ENCODE results near the gene NPLOC4.

The NPLOC4 gene

DNA sequence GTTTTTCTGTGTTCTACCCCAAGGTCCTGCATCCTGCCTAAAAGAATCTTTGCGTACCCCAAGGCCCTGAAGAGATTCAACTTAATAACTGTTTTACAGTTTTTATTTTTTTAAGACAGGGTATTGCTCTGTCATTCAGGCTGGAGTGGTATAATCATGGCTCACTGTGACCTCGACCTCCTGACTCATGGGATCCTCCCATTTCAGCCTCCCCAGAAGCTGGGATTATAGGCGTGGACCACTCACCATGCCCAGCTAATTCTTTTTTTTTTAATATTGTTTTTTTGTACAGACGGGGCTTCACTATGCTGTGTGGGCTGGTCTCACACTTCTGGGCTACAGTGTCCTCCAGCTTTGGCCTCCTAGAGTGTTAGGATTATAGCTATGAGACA is 75.4 kb downstream of the NPLOC4 start:
- no peak for DNase-seq

DNA sequence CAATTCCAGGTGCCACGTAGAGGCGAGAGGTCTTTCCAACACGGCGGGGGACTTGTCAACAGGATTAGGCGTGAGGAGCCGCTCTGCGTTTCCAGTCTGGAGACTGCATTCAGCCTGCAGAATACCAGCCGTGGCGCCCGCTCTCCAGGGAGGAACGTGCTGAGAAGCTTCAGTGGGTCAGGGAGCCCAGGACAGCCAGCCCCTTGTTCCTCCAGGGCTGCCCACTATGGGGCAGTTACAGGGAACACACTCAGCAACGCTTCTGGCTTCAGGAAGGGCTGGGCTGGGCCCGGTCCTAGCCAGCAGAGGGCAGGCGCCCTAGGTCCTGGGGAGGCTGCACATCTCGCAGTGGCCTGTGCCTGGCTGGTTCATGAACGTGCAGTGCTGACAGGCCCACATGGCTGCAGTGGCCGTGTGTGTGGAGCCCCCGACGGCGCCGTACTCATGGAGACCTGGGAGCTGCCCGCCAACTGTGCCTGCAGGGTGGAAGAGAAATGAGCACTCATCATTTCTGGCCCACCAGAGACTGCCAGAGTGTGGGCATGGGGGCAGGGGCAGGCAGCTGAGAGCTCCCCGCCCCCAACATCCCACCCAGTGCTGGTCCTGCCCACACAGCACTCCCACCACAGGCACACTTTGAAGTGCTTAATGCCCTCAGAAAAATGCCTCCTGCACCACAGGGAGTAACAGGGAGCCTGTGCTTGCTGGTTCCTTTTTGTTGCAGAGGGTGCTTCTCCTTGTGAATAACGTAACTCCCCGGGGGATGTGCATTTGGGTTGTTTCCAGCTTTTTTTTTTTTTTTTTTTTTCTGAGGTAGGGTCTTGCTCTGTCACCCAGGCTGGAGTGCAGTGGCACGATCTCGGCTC is 77.7 kb downstream of the NPLOC4 start:
- DNase-seq: no peak

DNA sequence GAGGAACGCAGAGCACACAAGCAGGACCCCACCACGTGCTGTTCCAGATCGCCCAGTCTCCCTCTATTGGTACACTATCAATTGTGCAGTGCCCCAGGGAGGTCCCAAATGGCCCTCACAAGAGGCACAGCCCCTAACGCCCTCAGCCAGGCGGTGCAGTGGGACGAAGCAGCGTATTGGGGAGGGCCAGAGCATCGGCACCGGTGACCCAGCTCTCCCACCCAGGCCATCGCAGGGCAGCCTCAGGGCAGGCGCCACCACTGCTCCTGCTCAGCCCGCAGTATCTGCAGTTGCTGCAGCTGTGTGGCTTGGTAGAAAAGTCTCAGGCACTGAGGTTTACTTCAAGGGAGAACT is 78.8 kb downstream of the NPLOC4 start:
- no peak for DNase-seq

DNA sequence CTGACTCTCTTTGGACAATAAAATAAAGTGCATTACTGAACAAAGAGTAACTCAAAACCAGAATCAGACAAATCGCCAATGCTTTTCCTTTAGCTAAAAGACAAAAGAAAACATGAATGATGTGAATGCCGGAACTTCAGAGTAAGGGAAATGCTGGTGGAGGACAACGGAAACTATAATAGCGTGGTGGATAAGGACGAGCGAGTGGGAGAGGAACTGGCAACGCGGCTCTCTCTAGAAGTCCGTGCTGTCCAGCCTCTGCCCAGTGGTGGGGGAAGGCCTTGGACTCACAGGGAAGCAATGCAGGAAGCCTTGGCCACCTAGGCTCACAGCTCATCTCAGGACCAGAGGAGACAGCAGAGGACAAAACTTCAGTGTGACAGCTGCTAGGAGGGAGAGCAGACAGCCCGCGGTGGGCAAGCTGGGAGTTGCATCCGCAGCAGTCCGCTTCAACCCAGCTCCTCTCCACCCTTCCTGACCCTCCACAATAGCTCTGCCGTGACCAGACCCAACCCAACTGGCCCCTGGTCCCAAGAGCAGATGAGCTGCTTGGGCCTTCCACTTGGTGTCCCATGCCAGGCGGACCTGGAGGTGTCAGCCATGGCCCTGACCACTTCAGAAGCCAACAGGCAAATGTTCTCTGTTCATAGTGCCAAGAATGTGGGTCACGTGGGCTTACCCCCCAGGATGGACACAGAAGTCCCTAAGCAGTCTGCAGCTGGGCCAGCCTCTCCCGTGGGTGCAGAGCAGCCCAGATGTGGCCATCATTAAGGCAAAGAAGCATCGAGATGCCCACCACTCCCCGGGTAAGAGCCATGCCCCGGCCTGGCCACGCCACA is 79.4 kb downstream of the NPLOC4 start:
- no peak for DNase-seq

DNA sequence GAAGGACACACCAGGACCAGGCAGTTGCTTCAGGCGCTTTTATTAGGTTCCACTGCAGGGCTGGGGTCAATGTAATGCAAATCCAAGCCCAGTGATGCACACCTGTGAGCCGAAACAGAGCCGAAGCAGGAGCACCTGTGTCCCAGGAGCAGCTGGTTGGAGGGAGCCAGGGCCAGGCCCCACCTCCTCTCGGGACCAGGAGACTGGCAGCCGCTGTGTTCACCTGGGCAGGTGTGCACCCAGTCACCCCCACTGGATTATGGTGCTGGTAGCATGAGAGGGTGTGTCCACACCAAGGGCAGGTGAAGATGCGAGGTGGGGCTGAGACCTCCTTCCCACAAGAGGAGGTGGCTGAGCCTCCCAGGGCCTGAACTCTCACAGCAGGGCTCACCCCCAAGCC is 80.0 kb downstream of the NPLOC4 start:
- DNase-seq: no peak

DNA sequence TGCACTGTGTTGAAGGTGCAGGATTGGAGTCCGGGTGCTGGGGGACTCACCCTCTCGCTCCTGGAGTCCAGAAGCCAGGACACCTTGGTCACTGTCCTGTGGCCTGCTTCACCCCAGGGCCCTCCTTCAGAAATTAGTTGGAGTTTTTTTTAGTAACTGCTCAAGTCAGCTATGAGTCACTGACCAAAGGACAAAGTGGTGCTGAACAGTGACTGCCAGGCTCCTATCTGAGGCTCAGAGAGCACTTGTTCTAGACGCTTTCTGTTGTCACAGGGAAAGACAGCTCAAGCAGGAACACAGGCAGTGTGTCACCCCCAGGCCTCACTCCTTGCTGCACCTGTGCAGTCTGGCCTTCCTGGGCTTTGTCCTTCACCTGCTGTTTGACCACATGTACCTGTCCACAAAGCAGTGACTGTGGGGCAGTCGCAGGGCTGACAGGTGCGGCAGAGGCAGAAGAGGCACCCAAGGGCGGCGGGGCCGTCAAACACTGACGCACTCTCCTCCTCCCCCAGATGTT is 80.7 kb downstream of the NPLOC4 start:
- peak; percentile 6 for DNase-seq

DNA sequence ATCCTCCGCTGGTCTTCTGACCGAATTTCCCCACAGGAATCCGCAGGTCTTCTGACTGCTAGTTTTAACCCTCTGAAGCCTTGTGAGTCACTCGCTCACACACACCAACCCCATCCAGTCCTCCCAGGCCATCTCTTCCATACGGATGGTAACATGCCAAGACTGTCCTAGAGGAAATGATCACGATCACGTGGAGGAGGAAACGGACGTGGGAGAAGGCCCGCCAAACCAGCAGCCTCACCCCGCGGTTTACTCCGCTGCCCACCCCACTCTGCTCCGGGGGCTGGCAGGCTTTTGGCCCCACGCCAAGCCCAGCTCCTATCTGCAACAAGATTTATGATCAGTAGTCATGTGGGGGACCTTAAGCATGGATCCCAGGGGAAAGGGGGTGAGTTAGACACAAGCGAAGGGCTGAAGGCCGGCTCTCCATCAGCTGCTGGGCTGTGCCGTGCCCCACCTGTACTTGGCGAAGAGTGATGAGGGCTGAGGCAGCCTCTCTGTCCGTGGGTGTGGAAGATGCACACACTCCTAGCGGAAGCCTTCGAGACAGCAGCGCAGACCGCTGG is 83.2 kb downstream of the NPLOC4 start:
- peak; percentile 73 for DNase-seq

DNA sequence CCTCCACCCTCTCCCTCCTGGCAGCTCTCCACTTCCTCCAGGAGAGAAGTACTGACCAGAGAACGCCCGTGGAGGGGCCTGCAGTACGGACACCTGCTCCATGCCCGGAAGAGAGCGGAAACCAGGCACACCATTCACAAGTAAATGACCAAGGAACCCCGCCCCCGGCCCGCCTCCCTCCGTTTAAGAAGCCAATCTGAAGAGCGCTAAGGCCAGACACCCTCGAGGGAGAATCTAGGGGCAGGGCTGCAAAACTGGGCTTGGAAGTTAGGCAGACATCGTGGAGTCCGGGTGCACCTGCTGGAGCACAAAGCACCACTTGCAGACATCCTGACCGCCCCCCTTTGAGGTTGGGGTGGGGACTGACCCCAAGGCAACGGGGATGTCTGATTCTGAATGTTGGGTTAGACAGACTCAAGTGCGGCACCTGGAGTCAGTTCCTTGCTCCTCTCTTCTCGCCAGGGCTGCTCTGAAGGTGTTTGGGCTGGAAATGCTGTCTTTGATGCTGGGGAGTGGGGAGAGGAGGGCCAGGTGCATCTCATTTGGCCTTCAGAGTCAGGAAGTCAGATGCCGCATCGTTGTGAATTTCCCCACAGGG is 83.8 kb downstream of the NPLOC4 start:
- peak; percentile 85 for DNase-seq

DNA sequence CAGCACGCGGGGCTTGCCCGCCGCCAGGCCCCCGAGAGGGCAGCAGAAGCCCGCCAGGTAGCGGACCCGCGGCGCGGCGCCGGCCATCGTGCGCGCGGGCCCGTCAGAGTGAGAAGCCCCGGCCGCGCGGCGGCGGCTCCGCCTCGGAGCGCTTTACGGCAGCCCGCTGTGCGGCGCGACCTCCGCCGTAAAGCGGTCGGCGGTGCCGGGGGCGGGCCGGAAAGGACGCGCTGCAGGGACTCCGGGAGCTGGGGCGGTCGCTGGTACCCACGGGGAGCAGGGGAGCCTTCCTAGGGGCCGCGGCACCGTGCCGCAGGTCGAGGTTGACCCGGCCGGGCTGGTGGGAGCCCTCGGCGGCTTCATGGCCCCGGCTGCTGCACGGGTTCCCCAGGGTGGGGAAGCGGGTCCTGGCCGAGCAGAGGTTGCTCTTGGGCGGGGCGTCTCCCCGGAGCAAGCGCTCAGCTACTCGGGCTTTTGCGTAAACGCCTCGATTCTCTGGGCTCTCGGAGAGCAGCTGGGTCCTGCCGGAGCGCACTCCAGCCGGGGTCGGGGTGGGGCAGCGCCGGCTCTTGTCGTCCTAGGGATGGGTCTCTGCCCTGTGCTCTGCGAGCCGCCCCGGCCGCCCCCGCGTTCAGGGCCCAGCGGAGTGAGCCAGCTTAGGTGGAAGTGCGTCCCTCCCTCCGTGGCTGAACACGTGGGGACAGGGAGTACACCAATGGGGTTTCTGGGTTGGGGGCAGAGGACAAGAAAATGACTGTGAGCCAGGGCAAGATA is 84.5 kb downstream of the NPLOC4 start, which contains the start of gene FAAP100:
TSS of gene FAAP100 (minus strand) at position 110 of the 774 bp plus-strand sequence. CDS start at position 87, 23 bp downstream.
- DNase-seq: peak; percentile 88

DNA sequence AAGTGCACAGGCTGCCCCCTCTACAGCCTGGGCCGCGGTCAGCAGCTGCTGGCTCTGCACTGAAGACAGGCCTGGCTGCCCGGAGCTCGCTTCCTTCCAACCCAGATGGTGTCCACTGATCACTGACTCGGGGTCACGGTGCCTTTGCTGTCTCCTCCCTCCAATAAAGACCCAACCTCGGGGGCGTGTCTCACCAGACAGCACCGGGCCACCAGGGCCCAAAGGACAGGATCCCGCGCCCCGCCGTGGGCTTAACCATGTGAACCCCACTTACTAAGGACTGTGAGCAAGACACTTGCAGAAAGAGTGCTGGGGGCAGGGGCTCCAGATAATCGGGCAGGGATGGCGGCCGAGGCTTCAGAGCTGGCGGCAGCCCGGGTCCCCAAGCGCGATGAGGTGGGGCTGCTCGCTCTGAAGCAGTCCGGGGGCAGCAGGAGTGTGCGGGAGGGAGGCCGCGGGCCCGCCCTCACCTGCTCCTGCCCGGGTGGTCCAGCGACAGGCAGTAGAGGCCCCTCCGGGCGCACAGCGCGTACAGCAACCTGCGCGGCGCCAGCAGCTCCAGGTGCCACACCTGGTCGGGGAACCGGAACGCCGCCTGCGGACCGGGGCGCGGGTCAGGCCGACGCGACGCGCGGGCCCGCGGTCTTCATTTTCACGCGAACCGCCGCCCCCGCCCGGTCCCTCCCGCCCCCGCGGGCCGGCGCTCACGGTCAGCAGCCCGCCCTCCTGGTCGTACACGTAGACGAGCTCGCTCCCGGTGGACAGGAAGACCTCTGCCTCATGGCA is 85.3 kb downstream of the NPLOC4 start:
- peak; percentile 48 for DNase-seq

DNA sequence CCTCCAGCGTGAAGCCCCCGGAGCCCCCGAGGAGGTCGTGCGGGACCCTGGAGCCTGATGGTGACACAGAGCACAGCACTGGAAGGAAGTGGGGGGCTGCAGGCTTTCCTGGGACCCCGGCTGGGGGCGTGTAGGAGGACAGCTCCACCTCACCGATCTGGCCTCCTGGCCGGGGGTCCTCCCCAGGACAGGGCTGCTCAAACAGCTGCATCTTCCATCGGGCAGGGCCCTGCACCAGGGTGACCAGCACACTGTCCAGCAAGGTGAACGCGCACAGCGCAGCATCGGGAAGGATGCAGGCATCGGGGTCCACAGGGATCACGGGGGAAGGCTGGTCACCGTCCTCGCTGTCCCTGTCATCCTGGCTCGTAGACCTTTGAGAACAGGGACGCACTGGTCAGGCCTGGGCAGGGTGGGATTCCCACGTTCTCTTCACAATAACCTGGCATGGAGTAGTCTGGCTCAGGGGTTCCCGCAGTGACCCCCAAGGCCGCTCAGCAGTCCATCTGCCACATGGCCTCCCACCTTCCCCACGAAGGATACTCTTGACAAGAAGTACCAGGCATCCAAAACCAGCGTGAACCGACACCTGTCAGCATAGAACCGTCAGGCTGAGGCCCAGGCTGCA is 86.0 kb downstream of the NPLOC4 start:
- DNase-seq: no peak

DNA sequence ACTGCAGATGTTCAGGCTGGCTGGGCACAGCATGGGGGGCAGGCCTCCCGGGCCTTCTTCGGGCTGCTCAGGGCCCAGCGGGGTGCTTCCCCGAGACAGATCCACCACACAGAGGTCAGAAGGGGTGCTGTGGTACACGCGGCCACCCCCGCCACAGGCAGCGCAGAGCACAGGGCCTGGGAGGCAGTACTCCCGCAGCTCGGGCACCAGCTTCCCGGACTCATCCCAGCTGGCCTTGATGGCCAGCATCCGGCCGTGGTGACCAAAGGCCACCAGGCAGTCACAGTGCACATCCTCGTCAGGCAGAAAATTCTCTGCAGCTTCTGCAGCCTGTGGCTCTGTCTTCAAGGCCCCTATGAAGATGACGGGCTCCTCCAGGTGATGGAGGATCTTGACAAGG is 86.6 kb downstream of the NPLOC4 start:
- DNase-seq: no peak

DNA sequence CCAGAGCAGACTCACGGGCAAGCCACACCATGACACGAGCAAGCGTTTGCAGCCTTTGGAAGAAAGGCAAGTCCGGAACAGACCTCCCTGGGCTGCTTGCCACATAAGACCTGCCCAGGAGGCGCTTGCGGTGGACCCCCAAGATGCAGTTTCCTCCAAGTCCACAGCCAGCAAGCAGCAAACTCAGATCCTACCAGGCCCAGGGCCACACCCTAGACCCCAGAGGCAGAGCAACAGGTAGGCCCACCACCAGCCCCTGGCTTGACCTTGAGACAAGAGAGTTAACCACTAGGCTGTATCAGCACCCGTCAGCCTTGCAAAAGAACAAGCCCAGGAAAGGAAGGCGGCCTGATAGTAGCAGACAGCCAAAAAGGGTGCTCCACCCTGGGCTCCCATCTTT is 87.1 kb downstream of the NPLOC4 start:
- DNase-seq: no peak

DNA sequence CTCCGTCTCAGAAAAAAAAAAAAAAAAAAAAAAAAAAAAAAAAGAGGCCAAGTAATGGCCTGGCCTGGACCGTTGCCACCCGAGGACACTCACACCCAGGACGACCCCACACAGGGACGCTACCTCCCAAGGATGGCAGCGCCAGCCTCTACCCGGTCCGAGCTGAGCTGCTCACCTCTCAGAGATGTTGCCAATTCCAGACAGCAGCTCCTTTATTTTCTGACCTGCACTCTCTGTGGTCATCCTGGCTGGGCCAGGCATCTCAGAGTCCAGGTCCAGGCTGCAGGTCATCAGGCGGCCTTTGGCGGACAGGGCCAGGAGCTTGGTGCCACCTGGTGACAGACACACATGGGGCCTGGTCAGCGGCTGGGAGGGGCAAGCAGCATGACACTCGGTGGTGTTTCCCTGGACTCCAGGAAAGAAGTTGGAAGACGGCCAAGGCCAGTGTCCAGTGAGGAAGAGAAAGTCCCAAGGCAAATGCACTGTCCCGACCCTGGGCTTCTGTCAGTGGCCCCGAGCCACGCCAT is 87.8 kb downstream of the NPLOC4 start:
- DNase-seq: no peak

DNA sequence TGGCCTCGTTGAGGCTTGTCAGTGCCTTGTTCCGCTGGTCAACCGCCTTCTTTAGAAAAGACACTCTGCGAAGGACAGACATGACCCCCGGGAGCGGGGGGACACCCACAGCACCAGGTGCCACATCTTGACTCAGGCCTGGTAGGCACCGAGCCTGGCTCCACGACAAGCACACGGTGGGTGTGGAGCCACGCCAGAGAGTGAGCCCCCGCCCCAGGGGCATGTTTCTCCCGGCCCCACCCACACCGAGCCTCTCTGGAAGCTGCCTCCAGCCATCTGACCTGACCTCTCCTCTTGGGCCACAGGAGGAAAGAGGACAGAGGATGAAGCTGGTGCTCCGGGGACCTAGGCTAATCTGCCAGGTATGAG is 89.3 kb downstream of the NPLOC4 start:
- no peak for DNase-seq

DNA sequence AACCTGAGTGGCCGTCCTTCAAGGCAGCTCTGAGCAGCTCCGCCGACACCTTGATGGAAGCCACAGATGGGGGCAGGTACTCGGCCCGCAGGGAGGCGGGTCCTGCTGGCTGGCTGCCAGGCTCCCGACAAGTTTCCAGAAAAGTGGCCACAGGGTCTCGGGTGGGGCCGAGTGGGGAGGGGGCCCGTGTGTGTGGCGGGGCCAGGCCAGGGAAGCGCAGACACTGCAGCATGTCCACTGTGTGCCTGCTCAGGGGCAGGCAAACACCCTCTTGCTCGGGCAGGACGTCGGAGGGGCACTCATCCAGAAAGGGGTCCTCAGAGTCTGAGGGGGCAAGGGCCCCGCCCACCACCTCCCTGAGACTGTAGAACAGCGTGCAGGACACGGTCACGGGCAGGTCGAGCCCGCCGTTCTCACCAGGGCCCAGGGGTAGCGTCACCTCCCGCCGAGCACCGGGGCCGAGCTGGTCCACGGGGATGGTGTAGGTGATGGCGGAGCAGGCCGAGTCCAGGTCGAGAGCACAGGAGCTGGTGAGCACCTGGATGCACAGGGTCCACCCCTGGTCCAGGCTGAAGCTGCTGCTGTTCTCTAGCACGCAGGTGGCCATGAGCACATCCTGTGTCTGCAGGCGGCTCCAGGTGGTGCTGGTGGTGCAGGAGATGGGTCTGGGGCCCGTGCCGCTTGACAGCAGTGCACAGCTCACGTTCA is 89.9 kb downstream of the NPLOC4 start:
- no peak for DNase-seq

DNA sequence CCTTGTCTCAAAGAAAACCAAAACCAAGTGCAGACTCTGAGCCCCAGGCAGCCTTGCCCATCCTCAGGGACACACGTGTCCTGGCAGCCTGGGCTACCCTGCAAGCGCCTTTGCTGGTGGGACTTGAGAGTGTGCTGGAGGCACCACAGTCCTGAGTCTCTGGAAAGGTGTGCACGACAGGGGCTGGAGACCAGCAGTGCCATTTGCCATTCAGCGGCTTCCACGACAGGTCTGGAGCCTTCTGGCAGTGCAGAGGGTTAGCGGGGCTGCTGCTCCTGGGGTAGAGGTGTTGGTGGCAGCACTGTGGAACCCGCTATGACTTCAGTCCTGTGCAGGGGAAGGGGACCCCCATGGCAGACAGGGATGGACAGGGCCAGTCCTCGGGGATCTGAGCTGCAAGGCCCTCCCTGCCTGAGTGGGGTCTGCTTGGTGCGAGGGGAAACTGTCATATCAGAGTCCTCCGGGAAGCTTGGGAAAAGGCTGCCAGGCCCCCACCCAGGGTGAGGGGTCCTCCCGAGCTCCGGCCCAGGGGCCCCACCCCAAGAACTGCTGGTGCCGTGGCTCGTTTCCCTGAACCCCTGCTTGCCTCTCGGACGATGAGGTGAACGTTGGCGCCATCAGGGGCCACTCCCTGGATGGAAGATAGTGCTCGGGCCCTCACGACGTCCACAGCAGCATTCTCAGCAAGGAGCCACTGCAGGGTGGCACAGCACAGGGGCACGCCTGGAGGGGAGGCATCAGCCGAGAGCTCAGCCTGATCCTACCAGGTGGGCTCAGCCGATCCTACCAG is 91.6 kb downstream of the NPLOC4 start:
- no peak for DNase-seq

DNA sequence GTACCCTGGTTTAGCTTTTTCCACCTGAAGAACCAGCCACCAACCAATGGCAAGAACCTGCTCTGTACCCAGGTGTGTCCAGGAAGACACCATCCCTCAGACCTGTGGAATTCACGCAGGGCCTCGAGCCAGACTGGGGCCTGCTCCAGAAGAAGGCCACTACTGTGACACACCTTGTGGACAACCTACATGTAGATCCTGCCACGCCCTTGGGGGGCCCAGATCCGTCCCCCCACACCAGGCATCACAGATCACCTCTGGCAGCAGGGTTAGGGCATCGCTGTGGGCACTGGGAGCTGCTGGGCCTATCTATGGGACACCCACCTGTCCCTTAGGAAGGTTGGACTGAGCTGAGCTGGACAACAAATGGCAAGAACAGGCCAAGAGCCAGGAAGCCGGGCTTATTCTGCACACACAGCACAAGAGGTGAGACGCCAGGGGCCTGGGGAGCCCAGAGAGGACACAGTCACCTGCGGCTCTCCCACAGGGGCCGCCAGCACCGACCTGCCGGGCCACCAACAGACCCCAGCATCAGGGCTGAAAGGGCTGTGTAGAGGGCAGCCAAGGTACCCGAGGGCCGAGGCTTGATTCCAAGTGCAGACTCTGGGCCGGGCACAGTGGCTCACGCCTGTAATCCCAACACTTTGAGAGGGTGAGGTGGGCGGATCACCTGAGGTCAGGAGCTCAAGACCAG is 92.5 kb downstream of the NPLOC4 start:
- DNase-seq: no peak

DNA sequence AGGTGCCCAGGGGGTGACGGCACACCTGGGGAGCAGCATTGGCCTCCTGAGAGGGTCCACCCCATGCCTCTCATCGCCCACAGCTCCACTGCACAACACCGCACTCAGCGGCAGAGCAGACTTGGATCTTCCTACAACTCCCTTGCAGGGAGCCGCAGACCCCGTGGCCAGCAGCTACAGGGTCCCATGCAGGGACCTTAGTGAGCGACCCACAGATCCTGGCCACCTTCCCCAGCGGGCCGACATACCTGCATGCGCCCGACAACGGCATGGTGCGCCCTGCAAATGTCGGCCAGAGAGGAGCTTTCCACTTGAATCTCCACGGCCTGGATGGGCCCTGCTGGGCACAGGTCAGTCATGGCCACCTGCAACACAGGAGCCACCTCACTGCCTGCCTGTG is 93.2 kb downstream of the NPLOC4 start:
- DNase-seq: no peak
